Activated T-cell treated with anti-CD3 and anti-CD28 coated beads, Interleukin-2, amount 50 U/mL, for 1 hour (primary cell): ENCODE measurements around the gene HHAT.
A peak's percentile ranks its signal among the peaks of the same experiment; 100 is the strongest.

Experiments used
- DNase-seq: peaks from one replicate; pipeline ENCODE4 v3.0.0-alpha.2; 2020

The HHAT gene

GRCh38 chr1:210361665-210362064 lies 33.0 kb downstream of the HHAT start:
- no peak for DNase-seq

- no peak for DNase-seq
Observed at GRCh38 chr1:210362526-210362925, 33.8 kb downstream of the HHAT start.

- no peak for DNase-seq
Observed at GRCh38 chr1:210363119-210363518, 34.4 kb downstream of the HHAT start.

- no peak for DNase-seq
Observed at GRCh38 chr1:210364479-210364878, 35.8 kb downstream of the HHAT start.

- no peak for DNase-seq
Observed at GRCh38 chr1:210366767-210367166, 38.1 kb downstream of the HHAT start.

GRCh38 chr1:210367566-210367965 lies 38.9 kb downstream of the HHAT start:
- no peak for DNase-seq

GRCh38 chr1:210369425-210369824 lies 40.7 kb downstream of the HHAT start:
- no peak for DNase-seq

GRCh38 chr1:210371916-210372315 lies 43.2 kb downstream of the HHAT start:
- DNase-seq: no peak

GRCh38 chr1:210372491-210372890 lies 43.8 kb downstream of the HHAT start:
- DNase-seq: no peak

GRCh38 chr1:210372931-210373627 lies 44.4 kb downstream of the HHAT start:
- DNase-seq: no peak

GRCh38 chr1:210373628-210373877 lies 44.9 kb downstream of the HHAT start:
- DNase-seq: no peak

GRCh38 chr1:210373878-210374599 lies 45.3 kb downstream of the HHAT start:
- peak; percentile 49 for DNase-seq

- no peak for DNase-seq
Observed at GRCh38 chr1:210374600-210374953, 45.9 kb downstream of the HHAT start.

- DNase-seq: no peak
Observed at GRCh38 chr1:210376836-210377372, 48.2 kb downstream of the HHAT start.

GRCh38 chr1:210377731-210378333 lies 49.1 kb downstream of the HHAT start:
- no peak for DNase-seq

- no peak for DNase-seq
Observed at GRCh38 chr1:210378736-210379135, 50.0 kb downstream of the HHAT start.

- DNase-seq: no peak
Observed at GRCh38 chr1:210381934-210382333, 53.2 kb downstream of the HHAT start.

- no peak for DNase-seq
Observed at GRCh38 chr1:210384625-210385024, 55.9 kb downstream of the HHAT start.

- DNase-seq: no peak
Observed at GRCh38 chr1:210385228-210385627, 56.5 kb downstream of the HHAT start.

GRCh38 chr1:210394281-210394821 lies 65.6 kb downstream of the HHAT start:
- no peak for DNase-seq

- DNase-seq: no peak
Observed at GRCh38 chr1:210396541-210396940, 67.8 kb downstream of the HHAT start.

- no peak for DNase-seq
Observed at GRCh38 chr1:210397252-210397651, 68.5 kb downstream of the HHAT start.

GRCh38 chr1:210397681-210398080 lies 69.0 kb downstream of the HHAT start:
- no peak for DNase-seq

GRCh38 chr1:210398466-210398865 lies 69.8 kb downstream of the HHAT start:
- DNase-seq: no peak
